Left lung (tissue), 10 donors: ENCODE measurements around the gene ENTPD1. TPM values are rescaled to one million over a fixed set of nuclear protein-coding genes. Genes with fewer than 3 reads are reported as not detected.
"Not testable (repeated sequence)": the region's sequence is repeated elsewhere in the genome, so short reads cannot be mapped to it uniquely, and the experiment has no call there.

Source experiments
- ATAC-seq: fragments of 200-7000 bp; cut with Tn5 transposase; one replicate; pipeline ENCODE4 v1.9.1; 2020; ENCODE audit warnings: moderate library complexity
- DNase-seq, 4 donors: peaks; one replicate each; pipeline ENCODE4 v3.0.0-alpha.2; 2013 to 2020
- H3K27ac ChIP-seq, 2 donors: fragments of 200-600 bp; sonication (generic) in 1 of 2; one replicate each; pipeline versions ENCODE4 v1.5.0 to v1.8.0; 2020 to 2021
- H3K27me3 ChIP-seq, 2 donors: fragments of 200-600 bp; sonication (generic) in 1 of 2; one replicate each; pipeline versions ENCODE4 v1.5.0 to v1.8.0; 2020 to 2021
- H3K36me3 ChIP-seq, 2 donors: fragments of 200-600 bp; sonication (generic) in 1 of 2; one replicate each; pipeline versions ENCODE4 v1.5.0 to v1.8.0; 2020 to 2021
- H3K4me1 ChIP-seq, 2 donors: fragments of 200-600 bp; one replicate each; pipeline ENCODE4 v1.8.0; 2021
- H3K4me3 ChIP-seq, 2 donors: fragments of 200-600 bp; sonication (generic) in 1 of 2; one replicate each; pipeline versions ENCODE4 v1.5.0 to v1.8.0; 2020 to 2021; ENCODE audit warnings: mild to moderate bottlenecking in 1 of 2
- H3K9me3 ChIP-seq, 2 donors: fragments of 200-600 bp; sonication (generic) in 1 of 2; one replicate each; pipeline versions ENCODE4 v1.5.0 to v1.8.0; 2020 to 2021
- CTCF ChIP-seq, 2 donors: fragments of 200-600 bp; sonication (generic) in 1 of 2; IDR thresholded peaks; one replicate each; pipeline versions ENCODE4 v1.5.0 to v1.8.0; 2021; ENCODE audit warnings: antibody characterized with exemption in 2 of 2
- intact Hi-C, 2 donors: fragments of 100-400 bp; cut with DNase I; formaldehyde crosslinking; loops; one replicate each; pipeline versions ENCODE4 v1.11.2 to v1.14.2; 2022
- polyA plus RNA-seq, 6 donors: library from polyadenylated mRNA; unstranded; fragments of 120-200 nt; gene quantifications; one replicate each; pipeline ENCODE4 v1.2.1, GENCODE V29; 2013; ENCODE audit not compliant: insufficient read length in 6 of 6
- total RNA-seq, 2 donors: library from RNA; stranded (reverse); fragmentation: NEBNext Ultra II Directional; extraction: Animal tissue kit (Norgen Biotek cat#: 25700); gene quantifications; one replicate each; pipeline ENCODE4 v1.2.1, GENCODE V29; 2021
- donor health status: DM: no; HTN: yes; CAD: no.
- donor health status: DM: no; HTN: no; CAD: no.

The ENTPD1 gene
- total and polyA plus RNA-seq, 8 donors, result 20.2 to 37.6 (median 24.5) TPM

GRCh38 chr10:95896071-95896850, 140.3 kb downstream of the ENTPD1 start:
- H3K36me3 ChIP-seq, result peaks cover 0 to 21% of the 10 kb centered on the region in 2 donors
- H3K4me3 ChIP-seq, result no peak overlapping the region
- DNase-seq (no peak), ATAC-seq (no peak)
- no peak for TF ChIP-seq CTCF (IDR thresholded peaks at IDR 0.05)
- H3K27ac ChIP-seq, result no peak overlapping the region
- no peaks in the 10 kb centered on the region for H3K27me3 ChIP-seq
- no peaks in the 10 kb centered on the region for H3K9me3 ChIP-seq
- intact Hi-C loops, result no loop called here
- no peaks in the 10 kb centered on the region for H3K4me1 ChIP-seq

GRCh38 chr10:95905897-95906580, 150.1 kb downstream of the ENTPD1 start:
- H3K4me3 ChIP-seq, H3K27ac ChIP-seq, H3K27me3 ChIP-seq, H3K9me3 ChIP-seq, H3K36me3 ChIP-seq, H3K4me1 ChIP-seq, ATAC-seq, intact Hi-C loops, DNase-seq: not testable (repeated sequence)

- Histone ChIP-seq H3K36me3 (peaks cover 0 to 5% of the 10 kb centered on the region in 2 donors), H3K4me3 (peak overlapping the region; percentile 66 to 69), H3K27ac (peak overlapping the region; percentile 81 to 84), H3K27me3 (no peaks in the 10 kb centered on the region), H3K9me3 (no peaks in the 10 kb centered on the region), H3K4me1 (peaks cover 2 to 8% of the 10 kb centered on the region in 2 donors)
- intact Hi-C loops, result no loop called here
- DNase-seq (peak in 3 of 4 donors; percentile 57 to 77 (median 58)), ATAC-seq (peak; percentile 70)
- TF ChIP-seq CTCF (IDR thresholded peaks at IDR 0.05), result no peak
Measured at GRCh38 chr10:95906677-95907455, 150.9 kb downstream of the ENTPD1 start.

- DNase-seq (peak; percentile 87 to 95 (median 89)), ATAC-seq (peak; percentile 98)
- Histone ChIP-seq H3K4me3 (peak within 1 kb of the TSS; percentile 66 to 69), H3K27me3 (no peaks in the 10 kb centered on the region), H3K4me1 (peaks cover 2 to 8% of the 10 kb centered on the region in 2 donors), H3K27ac (peak within 1 kb of the TSS; percentile 81 to 84), H3K9me3 (no peaks in the 10 kb centered on the region), H3K36me3 (peaks cover 0 to 4% of the 10 kb centered on the region in 2 donors)
- intact Hi-C loops, result no loop called here
- no peak for TF ChIP-seq CTCF (IDR thresholded peaks at IDR 0.05)
Measured at GRCh38 chr10:95907456-95908253, 151.7 kb downstream of the ENTPD1 start, which contains the start of gene CC2D2B. TSS of gene CC2D2B (plus strand) at chr10:95907975. CDS start at chr10:95911324, 3,349 bp downstream.

- H3K4me1 ChIP-seq, result peaks cover 2 to 8% of the 10 kb centered on the region in 2 donors
- no peaks in the 10 kb centered on the region for H3K36me3 ChIP-seq
- peak overlapping the region in 1 of 2 donors; percentile 69 for H3K4me3 ChIP-seq
- no peak overlapping the region for H3K27ac ChIP-seq
- ATAC-seq (no peak), DNase-seq (no peak)
- no peak for TF ChIP-seq CTCF (IDR thresholded peaks at IDR 0.05)
- intact Hi-C loops, result no loop called here
- H3K9me3 ChIP-seq, result no peaks in the 10 kb centered on the region
- H3K27me3 ChIP-seq, result no peaks in the 10 kb centered on the region
Measured at GRCh38 chr10:95908450-95908849, 152.5 kb downstream of the ENTPD1 start.
